GM10248 (cell line): ENCODE data around the gene IL17C.

Experiments
- CTCF ChIA-PET: fragments of 300-600 bp; sonication (Branson Sonifier 250); formaldehyde crosslinking; extraction: SDS; loops from one replicate; lab custom pipeline; 2021; ENCODE audit warnings: antibody characterized with exemption; lab: Yijun Ruan, JAX
- POLR2A ChIA-PET: fragments of 350-650 bp; sonication (Branson Sonifier 250); formaldehyde crosslinking; extraction: SDS; loops from one replicate; lab custom pipeline; 2020; ENCODE audit warnings: antibody characterized with exemption; lab: Yijun Ruan, JAX
- DNase-seq: peaks from one replicate; pipeline ENCODE4 v3.0.0; 2012; ENCODE audit errors: extremely low spot score
- CTCF ChIP-seq: IDR thresholded peaks from 2 replicates; pipeline ENCODE4 v1.5.1; 2012; ENCODE audit warnings: mild to moderate bottlenecking, low read depth; ENCODE audit errors: extremely low read depth, missing control alignments, control extremely low read depth

The IL17C gene

GRCh38 chr16:88618956-88619667 is 19.3 kb upstream of the IL17C start:
- ChIA-PET CTCF (interaction anchor here (0.8 to 1.6 kb wide), 3 partner anchors 10 to 15 kb away, joined by 3 to 7 read pairs (median 4); no protein-coding TSS in a partner anchor), POLR2A (no interaction called here)
- no peak for TF ChIP-seq CTCF
- no peak for DNase-seq

GRCh38 chr16:88619859-88620815 is 18.2 kb upstream of the IL17C start:
- CTCF ChIA-PET: interaction anchor here (0.7 to 1.6 kb wide), 4 partner anchors 9 to 38 kb away, joined by 3 to 7 read pairs (median 4); no protein-coding TSS in a partner anchor

GRCh38 chr16:88622125-88622524 is 16.2 kb upstream of the IL17C start:
- no peak for DNase-seq
- CTCF ChIA-PET: no interaction called here
- no peak for TF ChIP-seq CTCF
- POLR2A ChIA-PET: no interaction called here

More at GRCh38 chr16:88619859-88620815, 18.2 kb upstream of the IL17C start:
- no peak for DNase-seq
- no peak for TF ChIP-seq CTCF
- POLR2A ChIA-PET: interaction anchor here (0.6 kb wide), 1 partner anchor 27 kb away, joined by 4 read pairs; no protein-coding TSS in a partner anchor

GRCh38 chr16:88622866-88623265 is 15.5 kb upstream of the IL17C start:
- ChIA-PET CTCF (interaction anchor here (1.3 kb wide), 1 partner anchor 11 kb away, joined by 3 read pairs; no protein-coding TSS in a partner anchor), POLR2A (no interaction called here)
- no peak for TF ChIP-seq CTCF
- no peak for DNase-seq

- TF ChIP-seq CTCF: no peak
- no peak for DNase-seq
- ChIA-PET CTCF (interaction anchor here (1.3 kb wide), 1 partner anchor 12 kb away, joined by 3 read pairs; no protein-coding TSS in a partner anchor), POLR2A (no interaction called here)
Observed at GRCh38 chr16:88623858-88624257, 14.5 kb upstream of the IL17C start.

- POLR2A ChIA-PET: no interaction called here
- TF ChIP-seq CTCF: no peak
- no peak for DNase-seq
- CTCF ChIA-PET: no interaction called here
Observed at GRCh38 chr16:88624481-88624880, 13.9 kb upstream of the IL17C start.
